Stimulated activated CD4-positive, alpha-beta T cell treated with anti-CD3 and anti-CD28 coated beads, Interleukin-15, amount 100 ng/mL, for 1 hour (primary cell): ENCODE data around the gene PRKRA.
"Not testable (repeated sequence)": the region's sequence is repeated elsewhere in the genome, so short reads cannot be mapped to it uniquely, and the experiment has no call there.

Source experiments
- DNase-seq, 2 donors: peaks; one replicate each; pipeline ENCODE4 v3.0.0-alpha.2; 2020; ENCODE audit warnings: low read depth in 1 of 2, low spot score in 1 of 2

The PRKRA gene

DNA sequence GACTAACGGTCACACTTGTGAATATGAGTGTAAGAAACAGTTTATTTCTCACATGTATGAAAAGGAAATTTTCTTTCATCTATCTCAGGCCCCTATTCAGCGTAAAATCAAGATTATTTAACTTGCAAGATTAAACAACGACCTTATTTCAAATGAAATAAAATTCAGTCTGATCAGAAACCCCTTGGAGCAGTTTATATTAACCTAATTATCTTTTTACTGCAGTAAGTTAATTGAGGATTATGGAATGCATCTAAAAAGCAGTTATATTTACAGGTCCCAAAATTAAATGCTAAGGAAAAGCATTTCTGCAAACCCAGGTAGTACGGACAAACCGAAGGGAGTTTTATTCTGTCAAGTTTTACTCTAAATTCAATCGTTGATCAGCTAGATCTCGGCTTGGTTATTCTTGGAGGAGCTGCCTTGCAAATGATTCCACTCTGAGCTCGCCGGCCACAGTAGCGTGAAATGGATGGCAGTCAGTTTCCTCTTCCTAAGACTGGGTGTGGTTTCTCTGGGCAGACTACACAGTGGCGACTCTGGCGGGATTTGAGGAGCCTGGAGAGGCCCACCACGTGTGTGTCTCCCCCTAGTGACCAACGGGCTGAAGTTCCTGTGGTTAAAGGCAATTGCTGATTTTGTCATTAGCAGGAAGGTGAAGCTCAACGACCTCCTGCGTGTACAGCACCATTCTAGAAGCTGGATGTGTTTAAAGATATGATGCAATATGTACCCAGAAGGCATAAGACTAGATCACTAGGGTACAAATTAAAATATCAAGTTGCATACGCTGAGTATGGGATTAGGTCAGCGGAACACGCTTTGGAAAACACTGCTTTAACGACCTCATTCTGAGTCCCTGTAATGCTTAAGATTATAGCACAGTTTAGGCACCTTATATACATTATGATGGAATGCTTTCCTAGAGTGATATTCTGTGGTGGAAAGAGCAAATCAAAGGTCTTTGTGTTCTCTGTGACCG is 36.4 kb downstream of the PRKRA start:
- DNase-seq, result peak; percentile 40 to 51

DNA sequence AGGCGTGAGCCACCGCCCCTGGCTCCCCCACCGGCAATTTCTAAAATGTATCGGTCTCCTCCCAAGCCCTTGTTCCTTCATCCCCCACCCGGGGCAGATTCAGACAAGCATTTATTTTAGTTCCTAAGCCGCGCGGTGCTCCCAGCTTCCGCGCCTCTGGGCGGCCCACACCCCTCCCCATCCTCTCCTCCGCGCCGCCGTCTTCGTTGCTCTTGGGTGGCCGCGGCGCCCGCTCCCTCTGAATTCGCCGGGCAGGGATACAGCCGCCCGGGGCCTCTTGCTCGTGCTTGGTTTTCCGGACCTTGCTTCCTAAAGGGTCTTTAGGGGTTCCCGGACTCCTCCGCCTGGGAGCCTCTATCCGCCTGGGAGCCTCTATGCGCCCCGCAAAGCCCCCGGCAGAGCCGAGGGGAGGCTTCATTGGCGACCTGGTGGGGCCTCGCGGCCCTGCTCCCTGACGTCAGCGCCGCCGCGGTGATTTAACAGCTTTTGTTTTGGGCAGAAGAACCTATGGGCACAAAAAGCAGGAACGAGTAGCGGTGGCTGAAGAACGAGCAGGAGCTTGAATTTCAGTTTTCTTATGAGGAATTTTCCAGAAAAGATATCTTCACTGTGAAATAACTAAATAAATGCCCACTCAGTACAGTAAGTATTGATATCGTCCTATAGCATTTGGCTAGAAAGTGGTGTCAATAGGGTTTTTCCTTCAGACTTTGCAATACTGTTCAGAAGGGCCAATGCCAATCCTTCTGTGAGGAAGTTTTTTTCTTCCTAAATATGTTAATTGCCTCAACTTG is 37.3 kb downstream of the PRKRA start:
- peak; percentile 50 to 58 for DNase-seq

GRCh38 chr2:178412453-178412852 is 38.5 kb downstream of the PRKRA start:
- not testable (repeated sequence) for DNase-seq

DNA sequence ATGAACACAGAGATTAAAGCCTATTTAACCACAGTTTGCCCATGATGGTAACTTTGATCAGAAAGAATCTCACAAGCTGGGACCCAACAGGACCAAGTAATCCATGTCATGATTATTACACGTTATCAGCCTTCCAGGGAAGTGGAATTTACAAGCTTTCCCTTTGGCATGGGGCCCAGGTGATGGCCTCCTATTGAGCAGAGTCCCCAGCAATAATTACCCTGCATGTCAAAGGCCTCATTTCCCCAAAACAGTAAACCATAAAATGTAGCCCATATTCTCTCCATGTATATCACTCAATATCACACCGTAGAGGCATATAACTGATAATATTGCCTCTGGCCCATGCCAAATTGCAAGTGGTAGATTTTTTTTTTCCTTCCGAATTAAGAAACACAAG is 38.9 kb downstream of the PRKRA start:
- no peak for DNase-seq

DNA sequence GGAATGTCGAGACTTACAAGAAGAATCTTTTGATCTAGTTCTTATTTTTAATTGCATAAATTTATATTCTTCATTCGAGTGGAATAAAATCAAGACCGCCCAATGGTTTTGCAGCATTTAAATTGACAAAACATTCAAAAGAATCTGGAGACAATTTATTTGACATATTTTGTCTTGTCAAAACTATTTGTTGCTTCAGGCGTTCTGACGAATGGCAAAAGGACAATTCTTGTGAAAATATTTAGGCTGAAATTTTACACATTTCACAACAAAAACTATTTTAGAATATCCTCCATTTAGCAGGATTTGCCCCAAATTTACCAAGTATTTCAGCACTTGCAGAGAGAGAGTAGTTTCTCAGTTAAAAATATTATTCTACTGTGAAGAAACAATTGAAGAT is 41.7 kb downstream of the PRKRA start:
- no peak for DNase-seq

DNA sequence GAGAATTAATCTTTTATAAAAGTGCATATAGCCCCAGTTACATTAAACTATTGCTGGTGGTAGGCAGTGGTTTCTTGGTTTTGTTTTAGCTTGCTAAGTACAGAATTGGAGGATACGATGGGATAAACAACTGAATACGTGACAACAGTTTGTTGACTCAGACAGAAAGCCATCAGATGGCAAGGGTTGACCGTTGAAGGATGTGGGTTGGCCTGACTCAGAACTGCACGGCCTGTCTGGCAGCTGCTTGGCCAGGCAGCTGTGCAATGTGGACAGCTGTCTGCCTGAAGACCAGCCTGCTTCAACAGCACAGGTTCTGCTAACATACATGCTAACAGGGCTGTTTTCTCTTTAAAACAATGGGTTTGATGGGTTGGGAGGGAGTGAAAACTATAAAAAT is 46.6 kb downstream of the PRKRA start:
- no peak for DNase-seq

DNA sequence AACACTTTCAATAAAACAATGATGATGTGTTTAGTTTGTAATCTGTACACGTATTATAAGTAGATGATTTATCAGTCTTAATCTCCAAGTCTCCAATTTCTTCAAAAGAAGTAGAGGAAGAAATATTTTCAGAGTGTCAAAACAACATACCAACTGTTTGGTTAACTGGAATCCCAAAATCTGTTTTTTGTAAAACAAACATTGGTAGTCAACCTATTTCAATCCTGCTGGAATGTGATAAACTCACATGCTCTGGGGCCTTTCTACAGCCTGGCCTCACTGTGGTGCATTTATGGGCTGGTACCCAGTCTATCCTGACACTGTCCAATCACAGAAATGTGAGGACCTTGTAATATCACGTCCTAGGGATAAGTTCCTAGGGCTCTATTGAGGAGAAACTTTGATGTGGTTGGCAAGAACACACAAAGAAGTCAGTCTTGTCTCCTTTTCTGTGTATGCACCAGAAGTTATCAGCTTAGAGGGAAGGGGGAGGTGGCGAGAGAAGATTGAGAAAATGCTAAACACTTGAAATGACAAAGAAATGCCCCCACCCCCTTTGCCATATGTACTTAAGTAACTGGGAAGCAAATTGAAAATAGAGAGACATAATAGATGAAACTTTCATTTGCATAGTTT is 47.2 kb downstream of the PRKRA start:
- DNase-seq, result no peak

- no peak for DNase-seq
These were observed 49.0 kb downstream of the PRKRA start for GRCh38 chr2:178401994-178402437.

GRCh38 chr2:178397002-178397605 is 53.9 kb downstream of the PRKRA start:
- DNase-seq, result no peak

- DNase-seq, result no peak
These were observed 54.9 kb downstream of the PRKRA start for GRCh38 chr2:178395941-178396570.

DNA sequence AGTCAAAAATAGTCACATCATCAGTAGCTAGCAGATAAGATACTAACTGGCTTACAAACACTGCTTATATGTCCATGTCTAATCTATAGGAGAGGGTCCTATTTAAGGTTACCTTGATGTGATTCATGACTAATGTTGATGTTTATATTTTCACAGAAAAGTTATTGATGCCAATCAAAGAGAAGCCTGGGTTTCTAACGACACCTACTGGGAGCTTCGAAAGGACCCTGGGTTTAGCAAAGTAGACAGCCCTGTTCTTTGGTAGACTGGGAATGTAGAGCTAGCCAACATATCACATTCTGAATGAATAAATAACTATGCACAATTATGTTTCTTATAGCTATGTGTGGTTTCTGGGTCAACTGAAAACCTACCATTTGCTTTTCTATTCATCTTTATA is 55.7 kb downstream of the PRKRA start:
- no peak for DNase-seq

- DNase-seq, result no peak
These were observed 56.1 kb downstream of the PRKRA start for GRCh38 chr2:178394859-178395258.

DNA sequence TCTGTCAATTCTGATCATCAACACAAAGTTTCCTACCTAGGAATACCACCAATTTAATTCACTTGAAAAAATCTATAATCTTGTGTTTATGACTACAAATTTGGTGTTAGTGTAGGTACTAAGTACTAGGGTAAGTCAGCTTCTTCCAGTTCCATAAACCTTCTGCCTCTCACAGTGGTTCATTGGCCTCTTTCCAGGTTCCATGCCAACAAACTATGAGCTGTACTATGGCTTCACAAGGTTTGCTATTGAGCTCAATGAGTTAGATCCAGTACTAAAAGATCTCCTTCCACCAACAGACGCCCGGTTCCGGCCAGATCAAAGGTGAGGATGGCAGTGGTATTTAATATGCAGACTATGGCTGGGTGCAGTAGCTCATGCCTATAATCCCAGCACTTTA is 58.8 kb downstream of the PRKRA start:
- no peak for DNase-seq

GRCh38 chr2:178391701-178392100 is 59.3 kb downstream of the PRKRA start:
- no peak for DNase-seq

DNA sequence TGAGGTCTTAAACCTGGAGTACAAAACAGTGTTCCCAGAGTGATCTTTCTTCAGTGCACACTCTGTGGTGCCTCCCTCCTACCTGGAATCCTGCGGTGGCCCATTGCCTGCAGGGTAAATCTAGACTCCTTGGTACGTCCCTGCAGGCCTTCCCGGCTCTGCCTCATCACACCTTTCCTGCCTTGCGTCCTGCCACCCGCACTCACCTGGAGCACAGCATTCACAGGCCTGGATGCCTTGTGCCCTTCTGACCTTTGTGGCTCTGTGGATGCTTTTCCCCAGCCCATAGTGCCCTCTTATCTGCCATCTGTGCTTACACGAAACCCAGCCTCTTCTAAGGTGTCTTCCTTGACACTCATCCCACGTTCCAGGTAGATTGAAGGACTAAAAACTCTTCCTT is 62.7 kb downstream of the PRKRA start:
- DNase-seq, result no peak

GRCh38 chr2:178386986-178387597 is 63.9 kb downstream of the PRKRA start:
- no peak for DNase-seq

- DNase-seq, result no peak
These were observed 65.3 kb downstream of the PRKRA start for GRCh38 chr2:178385595-178386148.

GRCh38 chr2:178383718-178384117 is 67.3 kb downstream of the PRKRA start:
- no peak for DNase-seq
